NCI-H1436 treated with DMSO at 0.1 percent for 48 hours (cell line): ENCODE results near the gene MUTYH.
"Not testable (repeated sequence)": the region's sequence is repeated elsewhere in the genome, so short reads cannot be mapped to it uniquely, and the experiment has no call there.

Source experiments
- DNase-seq: peaks from one replicate; lab custom pipeline; 2025; lab: John Stamatoyannopoulos, UW

MUTYH gene

GRCh38 chr1:45321444-45321843 is 18.8 kb downstream of the MUTYH start:
- no peak for DNase-seq

GRCh38 chr1:45319761-45320160 is 20.5 kb downstream of the MUTYH start:
- DNase-seq: no peak

GRCh38 chr1:45317166-45317565 is 23.1 kb downstream of the MUTYH start:
- no peak for DNase-seq

GRCh38 chr1:45314266-45314665 is 26.0 kb downstream of the MUTYH start:
- DNase-seq: no peak

- no peak for DNase-seq
Observed at GRCh38 chr1:45306905-45307304, 33.3 kb downstream of the MUTYH start.

GRCh38 chr1:45306319-45306718 is 33.9 kb downstream of the MUTYH start:
- DNase-seq: no peak

- DNase-seq: no peak
Observed at GRCh38 chr1:45305231-45305630, 35.0 kb downstream of the MUTYH start.

GRCh38 chr1:45304311-45305081 is 35.7 kb downstream of the MUTYH start:
- no peak for DNase-seq

GRCh38 chr1:45303520-45304310 is 36.5 kb downstream of the MUTYH start:
- peak; percentile 79 for DNase-seq

GRCh38 chr1:45302505-45303150 is 37.6 kb downstream of the MUTYH start:
- DNase-seq: no peak

- DNase-seq: no peak
Observed at GRCh38 chr1:45300669-45300997, 39.6 kb downstream of the MUTYH start.

GRCh38 chr1:45299981-45300668 is 40.1 kb downstream of the MUTYH start:
- DNase-seq: peak; percentile 22

- DNase-seq: no peak
Observed at GRCh38 chr1:45299296-45299695, 40.9 kb downstream of the MUTYH start.

- no peak for DNase-seq
Observed at GRCh38 chr1:45297666-45298356, 42.4 kb downstream of the MUTYH start.

GRCh38 chr1:45291716-45292115 is 48.5 kb downstream of the MUTYH start:
- no peak for DNase-seq

GRCh38 chr1:45291002-45291401 is 49.2 kb downstream of the MUTYH start:
- DNase-seq: not testable (repeated sequence)

GRCh38 chr1:45286521-45286920 is 53.7 kb downstream of the MUTYH start:
- not testable (repeated sequence) for DNase-seq

GRCh38 chr1:45284858-45285257 is 55.4 kb downstream of the MUTYH start:
- DNase-seq: not testable (repeated sequence)

GRCh38 chr1:45282351-45282750 is 57.9 kb downstream of the MUTYH start:
- no peak for DNase-seq
